ENCODE results near the gene FBRSL1.

FBRSL1 gene

DNA sequence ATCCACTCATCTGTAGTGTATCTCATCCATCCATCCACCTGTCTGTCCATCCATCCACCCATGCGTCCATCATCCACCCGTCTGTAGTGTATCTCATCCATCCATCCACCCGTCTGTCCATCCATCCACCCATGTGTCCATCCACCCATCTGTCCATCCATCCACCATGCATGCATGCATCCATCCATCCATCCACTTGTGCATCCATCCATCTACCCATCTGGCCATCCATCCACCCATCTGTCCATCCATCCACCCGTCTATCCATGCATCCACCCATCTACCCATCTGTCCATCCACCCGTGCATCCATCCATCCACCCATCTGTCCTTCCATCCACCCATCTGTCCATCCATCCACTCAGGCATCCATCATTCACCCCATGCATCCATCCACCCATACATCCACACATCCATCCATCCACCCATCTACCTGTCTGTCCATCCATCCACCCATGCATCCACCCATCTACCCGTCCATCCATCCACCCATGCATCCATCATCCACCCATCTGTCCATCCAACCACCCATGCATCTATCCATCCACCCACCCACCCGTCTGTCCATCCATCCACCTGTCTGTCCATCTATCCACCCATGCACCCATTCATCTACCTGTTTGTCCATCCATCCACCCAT lies 28.5 kb downstream of the FBRSL1 start:
- no peak for DNase-seq (ENCODE audit: low spot score)
- TF ChIP-seq, protein P1, sequence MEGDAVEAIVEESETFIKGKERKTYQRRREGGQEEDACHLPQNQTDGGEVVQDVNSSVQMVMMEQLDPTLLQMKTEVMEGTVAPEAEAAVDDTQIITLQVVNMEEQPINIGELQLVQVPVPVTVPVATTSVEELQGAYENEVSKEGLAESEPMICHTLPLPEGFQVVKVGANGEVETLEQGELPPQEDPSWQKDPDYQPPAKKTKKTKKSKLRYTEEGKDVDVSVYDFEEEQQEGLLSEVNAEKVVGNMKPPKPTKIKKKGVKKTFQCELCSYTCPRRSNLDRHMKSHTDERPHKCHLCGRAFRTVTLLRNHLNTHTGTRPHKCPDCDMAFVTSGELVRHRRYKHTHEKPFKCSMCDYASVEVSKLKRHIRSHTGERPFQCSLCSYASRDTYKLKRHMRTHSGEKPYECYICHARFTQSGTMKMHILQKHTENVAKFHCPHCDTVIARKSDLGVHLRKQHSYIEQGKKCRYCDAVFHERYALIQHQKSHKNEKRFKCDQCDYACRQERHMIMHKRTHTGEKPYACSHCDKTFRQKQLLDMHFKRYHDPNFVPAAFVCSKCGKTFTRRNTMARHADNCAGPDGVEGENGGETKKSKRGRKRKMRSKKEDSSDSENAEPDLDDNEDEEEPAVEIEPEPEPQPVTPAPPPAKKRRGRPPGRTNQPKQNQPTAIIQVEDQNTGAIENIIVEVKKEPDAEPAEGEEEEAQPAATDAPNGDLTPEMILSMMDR (IDR thresholded peaks at IDR 0.05; ENCODE audit: borderline replicate concordance, control extremely low read depth, extremely low read depth, insufficient read depth, missing control alignments): no peak
- in situ Hi-C loops (cut with MboI; ENCODE audit: low sequenced_read_pairs, unreplicated experiment): no loop called here

DNA sequence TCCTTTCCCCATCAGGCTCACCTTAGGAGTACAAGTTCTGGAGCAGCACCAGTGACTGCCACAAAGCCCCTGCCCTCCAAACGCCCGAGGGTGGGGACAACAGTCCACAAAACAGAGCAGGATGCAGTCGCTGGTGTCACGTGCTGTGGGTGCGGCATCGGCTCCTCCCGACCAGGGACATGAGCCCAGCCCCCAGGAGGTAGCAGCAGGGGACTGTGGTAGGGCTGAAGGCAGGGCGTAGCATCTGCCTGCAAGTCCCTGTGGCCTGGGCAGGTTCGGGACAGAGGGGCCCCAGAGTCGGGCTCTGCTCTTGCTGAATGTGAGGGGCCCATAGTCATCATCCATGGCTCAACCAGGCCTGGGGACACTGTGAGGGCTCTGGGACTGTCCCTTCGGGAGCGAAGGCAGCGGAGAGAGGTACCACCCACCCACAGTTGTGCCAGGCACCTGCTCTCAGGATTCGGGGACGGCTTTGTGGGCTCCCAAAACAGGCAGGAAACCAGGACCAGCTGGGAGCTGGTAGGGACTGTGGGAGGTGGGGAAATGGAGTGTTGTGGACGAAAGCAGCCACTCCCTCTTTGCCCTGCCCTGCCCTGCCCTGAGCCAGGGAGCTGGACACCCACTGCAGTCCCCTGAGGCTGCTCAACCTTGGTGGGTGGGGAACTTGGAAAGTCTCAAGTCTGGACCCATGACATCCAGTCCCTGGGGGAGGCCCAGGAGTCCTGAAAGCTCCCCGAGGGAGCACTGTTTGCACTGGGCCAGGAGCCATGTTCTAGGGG lies 30.7 kb downstream of the FBRSL1 start:
- DNase-seq (ENCODE audit: low spot score): no peak
- in situ Hi-C loops (cut with MboI; ENCODE audit: low sequenced_read_pairs, unreplicated experiment): no loop called here
- TF ChIP-seq, protein P1 (IDR thresholded peaks at IDR 0.05; ENCODE audit: borderline replicate concordance, control extremely low read depth, extremely low read depth, insufficient read depth, missing control alignments): no peak

DNA sequence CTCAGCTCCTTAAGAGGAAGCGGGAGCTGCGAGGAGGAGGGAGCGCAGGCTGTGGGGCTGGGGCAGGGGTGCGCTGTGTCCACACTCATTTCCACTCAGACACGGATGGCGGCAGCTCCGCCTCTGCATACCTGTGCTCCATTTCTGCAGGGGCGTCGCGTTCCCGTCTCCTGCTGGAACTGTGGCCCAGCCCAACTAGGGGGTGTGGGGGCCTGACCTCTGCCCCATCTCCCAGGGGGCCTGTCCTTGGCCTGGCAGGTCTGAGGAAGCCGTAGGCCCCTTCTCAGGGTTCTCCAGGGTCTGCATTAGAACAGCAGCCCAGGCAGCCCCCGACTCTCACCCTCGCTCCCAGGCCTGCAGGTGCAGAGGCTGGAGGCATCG lies 31.2 kb downstream of the FBRSL1 start:
- DNase-seq (ENCODE audit: low spot score): no peak
- in situ Hi-C loops (cut with MboI; ENCODE audit: low sequenced_read_pairs, unreplicated experiment): no loop called here
- TF ChIP-seq, protein P1 (IDR thresholded peaks at IDR 0.05; ENCODE audit: borderline replicate concordance, control extremely low read depth, extremely low read depth, insufficient read depth, missing control alignments): no peak

DNA sequence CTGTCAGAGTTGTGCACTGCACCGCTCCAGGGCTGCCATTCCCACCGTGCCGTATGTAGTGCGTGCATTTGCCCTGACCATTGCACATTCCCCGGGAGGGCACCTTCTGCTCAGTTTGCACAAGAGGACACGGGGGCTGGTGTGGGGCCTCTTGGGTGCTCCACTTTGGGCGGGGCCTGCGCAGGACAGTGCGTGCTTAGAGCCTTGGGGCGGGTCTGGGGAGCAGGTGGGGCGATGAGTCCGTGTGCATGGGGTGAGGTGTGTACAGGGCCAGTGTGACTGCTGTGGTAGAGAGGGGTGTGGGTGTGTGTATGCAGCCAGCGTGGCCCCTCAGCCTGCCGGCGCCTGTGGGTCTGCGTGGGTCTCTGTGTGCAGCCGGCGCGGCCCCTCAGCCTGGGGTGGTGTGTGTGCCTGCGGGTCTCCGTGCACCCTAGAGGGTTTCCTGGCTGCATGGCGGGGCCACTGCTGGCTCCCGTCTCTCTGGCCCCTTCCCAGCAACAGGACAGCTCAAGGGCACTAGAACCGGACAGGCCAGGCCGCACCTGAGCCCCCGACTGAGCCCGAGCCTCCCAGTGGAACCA lies 31.9 kb downstream of the FBRSL1 start:
- TF ChIP-seq, protein P1 (IDR thresholded peaks at IDR 0.05; ENCODE audit: borderline replicate concordance, control extremely low read depth, extremely low read depth, insufficient read depth, missing control alignments): no peak
- in situ Hi-C loops (cut with MboI; ENCODE audit: low sequenced_read_pairs, unreplicated experiment): no loop called here
- DNase-seq (ENCODE audit: low spot score): no peak

DNA sequence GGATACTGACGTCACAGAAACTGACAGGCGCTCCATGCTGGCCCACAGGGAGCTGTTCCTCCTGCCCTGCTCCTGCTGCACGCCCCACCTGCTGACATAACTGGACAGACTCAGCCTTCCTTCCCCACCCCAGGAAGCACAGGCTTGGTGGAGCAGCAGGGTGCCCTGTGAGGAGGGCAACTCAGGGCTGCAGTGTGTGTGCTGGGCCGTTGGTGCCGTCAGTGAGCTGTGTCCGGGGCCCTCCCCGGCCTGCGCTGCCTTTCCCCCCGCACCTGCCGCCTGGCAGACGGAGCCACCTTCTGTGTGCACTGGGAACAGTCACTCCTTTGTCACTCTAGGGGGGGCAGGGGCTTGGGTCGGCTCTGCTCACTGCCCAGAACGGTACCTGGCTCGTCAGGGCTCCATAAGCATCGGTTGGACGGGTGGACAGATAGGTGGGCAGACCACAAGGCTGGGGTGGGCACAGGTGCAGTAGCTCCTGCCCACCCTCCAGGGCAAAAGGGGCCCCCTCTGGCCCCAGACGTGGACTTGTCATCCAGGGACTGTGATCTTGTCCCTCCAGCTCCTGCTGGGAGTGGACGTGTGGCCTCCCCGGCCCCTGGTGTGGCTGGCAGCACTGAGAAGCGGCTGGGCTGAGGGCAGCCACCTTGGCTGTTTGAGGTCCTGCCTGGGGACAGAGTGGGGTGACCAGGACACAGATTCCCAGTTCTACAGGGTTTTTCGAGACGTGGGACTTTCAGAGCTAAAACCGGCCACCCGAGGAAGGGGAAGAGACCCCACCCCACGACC lies 32.8 kb downstream of the FBRSL1 start:
- no peak for DNase-seq (ENCODE audit: low spot score)
- TF ChIP-seq, protein P1 (IDR thresholded peaks at IDR 0.05; ENCODE audit: borderline replicate concordance, control extremely low read depth, extremely low read depth, insufficient read depth, missing control alignments): no peak
- in situ Hi-C loops (cut with MboI; ENCODE audit: low sequenced_read_pairs, unreplicated experiment): no loop called here
